HG02610 (cell line): ENCODE results near the gene MAD1L1.

ENCODE experiments used
- ATAC-seq: cut with Tn5 transposase; IDR thresholded peaks from one replicate; pipeline ENCODE4 v1.9.1; 2021; ENCODE audit warnings: mild to moderate bottlenecking, moderate library complexity; ENCODE audit not compliant: unreplicated experiment

The MAD1L1 gene

GRCh38 chr7:2107386-2108070 is 125.2 kb downstream of the MAD1L1 start:
- ATAC-seq, result no peak

GRCh38 chr7:2106924-2107323 is 125.8 kb downstream of the MAD1L1 start:
- no peak for ATAC-seq

- ATAC-seq, result no peak
Observed at GRCh38 chr7:2106440-2106839, 126.3 kb downstream of the MAD1L1 start.

- no peak for ATAC-seq
Observed at GRCh38 chr7:2105917-2106316, 126.8 kb downstream of the MAD1L1 start.

- no peak for ATAC-seq
Observed at GRCh38 chr7:2105280-2105679, 127.5 kb downstream of the MAD1L1 start.

GRCh38 chr7:2104716-2105115 is 128.0 kb downstream of the MAD1L1 start:
- ATAC-seq, result no peak

- no peak for ATAC-seq
Observed at GRCh38 chr7:2104107-2104710, 128.5 kb downstream of the MAD1L1 start.

GRCh38 chr7:2103071-2103898 is 129.5 kb downstream of the MAD1L1 start:
- ATAC-seq, result no peak

- no peak for ATAC-seq
Observed at GRCh38 chr7:2102375-2102723, 130.4 kb downstream of the MAD1L1 start.

- no peak for ATAC-seq
Observed at GRCh38 chr7:2101630-2102374, 130.9 kb downstream of the MAD1L1 start.

GRCh38 chr7:2100278-2101208 is 132.2 kb downstream of the MAD1L1 start:
- peak; percentile 32 for ATAC-seq

GRCh38 chr7:2099048-2099957 is 133.4 kb downstream of the MAD1L1 start:
- ATAC-seq, result no peak

- no peak for ATAC-seq
Observed at GRCh38 chr7:2098496-2098895, 134.2 kb downstream of the MAD1L1 start.

GRCh38 chr7:2098056-2098455 is 134.7 kb downstream of the MAD1L1 start:
- ATAC-seq, result no peak

- no peak for ATAC-seq
Observed at GRCh38 chr7:2097492-2097891, 135.3 kb downstream of the MAD1L1 start.

GRCh38 chr7:2096692-2097387 is 135.9 kb downstream of the MAD1L1 start:
- ATAC-seq, result no peak

GRCh38 chr7:2095436-2095835 is 137.3 kb downstream of the MAD1L1 start:
- no peak for ATAC-seq

- ATAC-seq, result no peak
Observed at GRCh38 chr7:2094454-2095045, 138.2 kb downstream of the MAD1L1 start.
